Measurements from ENCODE around the gene FBXW11.

FBXW11 gene

DNA sequence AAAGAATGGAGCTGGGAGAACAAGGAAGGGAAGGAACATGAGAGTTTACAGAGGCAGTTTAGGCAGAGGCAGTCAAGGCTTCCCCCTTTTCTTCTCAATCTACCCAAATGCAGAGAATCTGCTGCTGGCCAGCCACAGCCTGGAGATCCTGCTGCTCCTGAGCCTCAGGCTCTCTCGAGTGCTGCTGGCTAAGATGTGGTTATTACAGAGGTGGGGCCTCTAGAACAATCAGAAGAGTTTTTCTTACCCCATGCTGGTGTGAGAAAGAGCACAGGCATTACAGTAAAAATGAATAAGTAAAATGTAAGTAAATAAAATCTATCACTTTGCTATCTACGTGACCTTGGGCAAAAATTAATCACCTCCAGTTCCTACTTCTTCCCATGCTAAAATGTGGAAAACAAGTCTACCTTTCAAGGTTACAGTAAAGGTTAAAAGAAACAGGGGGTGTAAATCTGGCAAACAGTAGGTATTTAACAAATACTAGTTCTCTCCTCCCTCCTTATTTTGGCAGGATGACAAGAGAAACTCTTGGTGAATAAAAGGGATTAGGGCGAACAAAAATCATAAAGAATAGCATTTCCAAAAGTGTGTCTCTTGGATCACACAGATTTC, 31.1 kb downstream of the FBXW11 start:
- TF ChIP-seq, protein P1, sequence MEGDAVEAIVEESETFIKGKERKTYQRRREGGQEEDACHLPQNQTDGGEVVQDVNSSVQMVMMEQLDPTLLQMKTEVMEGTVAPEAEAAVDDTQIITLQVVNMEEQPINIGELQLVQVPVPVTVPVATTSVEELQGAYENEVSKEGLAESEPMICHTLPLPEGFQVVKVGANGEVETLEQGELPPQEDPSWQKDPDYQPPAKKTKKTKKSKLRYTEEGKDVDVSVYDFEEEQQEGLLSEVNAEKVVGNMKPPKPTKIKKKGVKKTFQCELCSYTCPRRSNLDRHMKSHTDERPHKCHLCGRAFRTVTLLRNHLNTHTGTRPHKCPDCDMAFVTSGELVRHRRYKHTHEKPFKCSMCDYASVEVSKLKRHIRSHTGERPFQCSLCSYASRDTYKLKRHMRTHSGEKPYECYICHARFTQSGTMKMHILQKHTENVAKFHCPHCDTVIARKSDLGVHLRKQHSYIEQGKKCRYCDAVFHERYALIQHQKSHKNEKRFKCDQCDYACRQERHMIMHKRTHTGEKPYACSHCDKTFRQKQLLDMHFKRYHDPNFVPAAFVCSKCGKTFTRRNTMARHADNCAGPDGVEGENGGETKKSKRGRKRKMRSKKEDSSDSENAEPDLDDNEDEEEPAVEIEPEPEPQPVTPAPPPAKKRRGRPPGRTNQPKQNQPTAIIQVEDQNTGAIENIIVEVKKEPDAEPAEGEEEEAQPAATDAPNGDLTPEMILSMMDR (IDR thresholded peaks at IDR 0.05), result no peak
- no peak for TF ChIP-seq ZFX (IDR thresholded peaks at IDR 0.05; ENCODE audit: borderline replicate concordance)
- H3K27ac ChIP-seq, result no peak overlapping the region

GRCh38 chr5:171970826-171971225, 35.6 kb downstream of the FBXW11 start:
- no peak for TF ChIP-seq ZFX (IDR thresholded peaks at IDR 0.05; ENCODE audit: borderline replicate concordance)
- TF ChIP-seq, protein P1 (IDR thresholded peaks at IDR 0.05), result no peak
- no peak overlapping the region for H3K27ac ChIP-seq

GRCh38 chr5:171969288-171969880, 37.1 kb downstream of the FBXW11 start:
- TF ChIP-seq, protein P1 (IDR thresholded peaks at IDR 0.05), result no peak
- TF ChIP-seq ZFX (IDR thresholded peaks at IDR 0.05; ENCODE audit: borderline replicate concordance), result no peak
- no peak overlapping the region for H3K27ac ChIP-seq

DNA sequence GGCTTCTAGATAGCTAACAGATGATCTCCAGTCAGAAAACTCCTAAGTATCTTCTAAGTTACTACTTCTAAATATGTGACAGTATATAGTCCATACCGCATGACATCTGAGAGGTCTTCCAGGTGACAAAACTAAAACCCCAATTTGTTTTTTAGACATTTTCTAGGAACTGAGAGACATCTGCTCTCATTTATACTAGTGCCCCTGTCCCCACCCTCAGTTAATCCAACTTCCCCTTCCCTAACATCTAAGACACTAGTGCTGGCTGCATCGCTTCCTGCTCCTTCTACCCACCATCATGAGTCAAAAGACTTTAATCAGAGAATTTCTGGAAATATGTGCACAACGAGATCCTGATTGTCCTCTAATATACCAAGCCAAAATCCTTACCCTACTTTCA, 37.9 kb downstream of the FBXW11 start:
- no peak for TF ChIP-seq ZFX (IDR thresholded peaks at IDR 0.05; ENCODE audit: borderline replicate concordance)
- TF ChIP-seq, protein P1 (IDR thresholded peaks at IDR 0.05), result no peak
- H3K27ac ChIP-seq, result no peak overlapping the region

DNA sequence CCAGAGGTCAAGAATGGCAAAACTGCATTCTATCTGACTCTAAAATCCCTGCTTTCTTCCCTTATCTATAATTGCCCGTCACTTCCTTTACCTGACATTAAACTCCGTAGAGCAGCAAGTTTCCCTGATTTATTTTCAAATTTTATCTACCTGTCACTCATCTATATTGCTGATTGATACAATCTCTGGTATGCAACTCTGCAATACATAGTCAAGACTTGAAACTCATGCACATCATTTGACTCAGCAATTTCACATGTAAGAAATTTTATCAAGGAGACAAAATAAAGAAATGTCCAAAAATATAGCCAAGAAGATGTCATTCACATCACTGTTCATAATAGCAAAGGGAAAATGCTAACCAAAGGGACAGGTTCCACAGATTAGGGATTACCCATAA, 39.5 kb downstream of the FBXW11 start:
- TF ChIP-seq, protein P1 (IDR thresholded peaks at IDR 0.05), result no peak
- TF ChIP-seq ZFX (IDR thresholded peaks at IDR 0.05; ENCODE audit: borderline replicate concordance), result no peak
- H3K27ac ChIP-seq, result no peak overlapping the region

GRCh38 chr5:171966270-171966669, 40.2 kb downstream of the FBXW11 start:
- no peak overlapping the region for H3K27ac ChIP-seq
- TF ChIP-seq, protein P1 (IDR thresholded peaks at IDR 0.05), result no peak
- TF ChIP-seq ZFX (IDR thresholded peaks at IDR 0.05; ENCODE audit: borderline replicate concordance), result no peak

DNA sequence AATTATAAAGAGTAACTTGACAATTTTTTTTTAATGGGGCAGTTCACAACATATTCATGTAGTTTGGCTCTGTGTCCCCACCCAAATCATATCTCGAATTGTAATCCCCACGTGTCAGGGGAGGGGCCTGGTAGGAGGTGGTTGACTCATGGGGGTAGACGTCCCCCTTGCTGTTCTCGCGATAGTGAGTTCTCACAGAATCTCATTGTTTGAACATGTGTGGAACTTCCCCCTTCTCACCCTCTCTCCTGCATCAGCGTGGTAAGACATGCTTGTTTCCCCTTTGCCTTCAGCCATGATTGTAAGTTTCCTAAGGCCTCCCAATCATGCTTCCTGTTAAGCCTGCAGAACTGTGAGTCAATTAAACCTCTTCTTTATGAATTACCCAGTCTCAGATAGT, 40.7 kb downstream of the FBXW11 start:
- no peak overlapping the region for H3K27ac ChIP-seq
- TF ChIP-seq ZFX (IDR thresholded peaks at IDR 0.05; ENCODE audit: borderline replicate concordance), result no peak
- TF ChIP-seq, protein P1 (IDR thresholded peaks at IDR 0.05), result no peak
